Thyroid gland (tissue), 4 donors: ENCODE results near the gene IL17B. TPM values are rescaled to one million over a fixed set of nuclear protein-coding genes. Genes with fewer than 3 reads are reported as not detected.
A peak's percentile ranks its signal among the peaks of the same experiment; 100 is the strongest.

Source experiments
- DNase-seq, 2 donors: peaks; one replicate each; pipeline ENCODE4 v3.0.0-alpha.2; 2019
- H3K27ac ChIP-seq, 3 donors: fragments of 200-600 bp; sonication (generic); 1 replicate in 2 of 3; 2 replicates in 1 of 3; pipeline ENCODE4 v1.5.1; 2016 to 2019; ENCODE audit warnings: mild to moderate bottlenecking in 1 of 3, moderate library complexity in 1 of 3
- H3K27me3 ChIP-seq: fragments of 200-600 bp; sonication (generic); one replicate; pipeline ENCODE4 v1.5.1; 2019
- H3K36me3 ChIP-seq, 2 donors: fragments of 200-600 bp; sonication (generic); one replicate each; pipeline ENCODE4 v1.5.1; 2016 to 2019
- H3K4me1 ChIP-seq, 2 donors: fragments of 200-600 bp; sonication (generic); one replicate each; pipeline ENCODE4 v1.5.1; 2017 to 2019
- H3K4me3 ChIP-seq, 3 donors: fragments of 200-600 bp; sonication (generic); replicated peaks in 1 of 3; 1 replicate in 2 of 3; 2 replicates in 1 of 3; pipeline ENCODE4 v1.5.1; 2016; ENCODE audit warnings: mild to moderate bottlenecking in 1 of 3
- H3K9me3 ChIP-seq: fragments of 200-600 bp; sonication (generic); one replicate; pipeline ENCODE4 v1.5.1; 2017
- CTCF ChIP-seq, 6 experiments: fragments of 200-600 bp in 3 of 6; fragments of 450-650 bp in 3 of 6; sonication (generic) in 3 of 6; IDR thresholded peaks; one replicate each; pipeline ENCODE4 v1.5.1; 2016 to 2019; ENCODE audit warnings: antibody characterized with exemption in 6 of 6, mild to moderate bottlenecking in 2 of 6, inconsistent platforms in 1 of 6, moderate library complexity in 1 of 6
- POLR2A ChIP-seq, 2 donors: fragments of 450-650 bp; IDR thresholded peaks; one replicate each; pipeline ENCODE4 v1.6.1; 2017; ENCODE audit warnings: antibody characterized with exemption in 2 of 2, mild to moderate bottlenecking in 2 of 2, moderate library complexity in 1 of 2
- WGBS, 2 donors: methylation state at CpG; one replicate each; pipeline ENCODE4 v1.1.5; 2017; 5-methylcytosine and 5-hydroxymethylcytosine counted together
- intact Hi-C: fragments of 100-400 bp; cut with DNase I; formaldehyde crosslinking; loops from one replicate; pipeline ENCODE4 v1.15.1; 2023
- total RNA-seq, 4 donors: library from RNA; depleted of rRNA; stranded (reverse); fragments of >200 nt; gene quantifications; one replicate each; pipeline ENCODE4 v1.2.3, GENCODE V29; 2016

Gene IL17B
- total RNA-seq, 4 donors from 2014 or later = 1.7 TPM; not detected in 3

- no peaks in the 10 kb centered on the region for H3K9me3 ChIP-seq
- H3K27ac ChIP-seq = no peak overlapping the region
- WGBS, 2 donors = 96 to 98% methylated on average over 3 of the region's 3 CpGs
- TF ChIP-seq POLR2A (IDR thresholded peaks at IDR 0.05) = no peak
- no peak for TF ChIP-seq CTCF (IDR thresholded peaks at IDR 0.05)
- intact Hi-C loops = loop anchor here (5.0 kb wide), 1 partner anchor 56 kb away; no protein-coding TSS in a partner anchor
- DNase-seq = no peak
- H3K4me3 ChIP-seq = no peak overlapping the region
- H3K36me3 ChIP-seq = no peaks in the 10 kb centered on the region
- no peaks in the 10 kb centered on the region for H3K27me3 ChIP-seq
- H3K4me1 ChIP-seq = no peaks in the 10 kb centered on the region
Observed at GRCh38 chr5:149372932-149373331, 6.2 kb downstream of the IL17B start.

GRCh38 chr5:149372076-149372795 is 6.9 kb downstream of the IL17B start:
- Histone ChIP-seq H3K9me3 (no peaks in the 10 kb centered on the region), H3K27ac (no peak overlapping the region), H3K4me1 (no peaks in the 10 kb centered on the region), H3K4me3 (no peak overlapping the region), H3K36me3 (no peaks in the 10 kb centered on the region), H3K27me3 (no peaks in the 10 kb centered on the region)
- TF ChIP-seq POLR2A (IDR thresholded peaks at IDR 0.05) (no peak), CTCF (IDR thresholded peaks at IDR 0.05) (no peak)
- WGBS, 2 donors = 67 to 79% methylated on average over 4 of the region's 4 CpGs
- intact Hi-C loops = loop anchor here (5.0 kb wide), 1 partner anchor 55 kb away; no protein-coding TSS in a partner anchor
- DNase-seq = no peak

- Histone ChIP-seq H3K4me1 (no peaks in the 10 kb centered on the region), H3K27ac (no peak overlapping the region)
- 25 to 47% methylated on average over 3 to 12 of the region's 12 CpGs for WGBS, 2 donors
Observed at GRCh38 chr5:149371296-149371962, 7.7 kb downstream of the IL17B start.

GRCh38 chr5:149370878-149371277 is 8.2 kb downstream of the IL17B start:
- Histone ChIP-seq H3K4me1 (no peaks in the 10 kb centered on the region), H3K27ac (no peak overlapping the region), H3K9me3 (no peaks in the 10 kb centered on the region), H3K4me3 (no peak overlapping the region), H3K27me3 (no peaks in the 10 kb centered on the region), H3K36me3 (no peaks in the 10 kb centered on the region)
- peak; percentile 23 to 45 for DNase-seq
- WGBS, 2 donors = 67 to 84% methylated on average over 2 of the region's 2 CpGs
- TF ChIP-seq POLR2A (IDR thresholded peaks at IDR 0.05) (no peak), CTCF (IDR thresholded peaks at IDR 0.05) (no peak)
- intact Hi-C loops = loop anchor here (5.0 kb wide), 1 partner anchor 54 kb away; no protein-coding TSS in a partner anchor

More at GRCh38 chr5:149371296-149371962, 7.7 kb downstream of the IL17B start:
- Histone ChIP-seq H3K9me3 (no peaks in the 10 kb centered on the region), H3K4me3 (no peak overlapping the region), H3K27me3 (no peaks in the 10 kb centered on the region), H3K36me3 (no peaks in the 10 kb centered on the region)
- DNase-seq = peak; percentile 50 to 60
- intact Hi-C loops = loop anchor here (5.0 kb wide), 1 partner anchor 54 kb away; no protein-coding TSS in a partner anchor
- TF ChIP-seq CTCF (IDR thresholded peaks at IDR 0.05) (peak; percentile 36 to 74 (median 48)), POLR2A (IDR thresholded peaks at IDR 0.05) (no peak)
